ENCODE data around the gene ALG2.
A peak's percentile ranks its signal among the peaks of the same experiment; 100 is the strongest.
"Not testable (repeated sequence)": the region's sequence is repeated elsewhere in the genome, so short reads cannot be mapped to it uniquely, and the experiment has no call there.

The ALG2 gene

GRCh38 chr9:99197987-99198386, 23.8 kb downstream of the ALG2 start:
- no peak for DNase-seq (ENCODE audit: low read depth in 2 of 2)
- H3K4me3 ChIP-seq (replicated peaks in 1 of 2; ENCODE audit: low read depth in 2 of 2, low read length in 2 of 2) = no peak overlapping the region
- no peak for TF ChIP-seq CTCF (IDR thresholded peaks at IDR 0.05; ENCODE audit: low read depth, low read length)

GRCh38 chr9:99197124-99197630, 24.6 kb downstream of the ALG2 start:
- no peak for TF ChIP-seq CTCF (IDR thresholded peaks at IDR 0.05; ENCODE audit: low read depth, low read length)
- H3K4me3 ChIP-seq (replicated peaks in 1 of 2; ENCODE audit: low read depth in 2 of 2, low read length in 2 of 2) = no peak overlapping the region
- DNase-seq (ENCODE audit: low read depth in 2 of 2) = no peak

GRCh38 chr9:99196484-99196883, 25.3 kb downstream of the ALG2 start:
- H3K4me3 ChIP-seq (replicated peaks in 1 of 2; ENCODE audit: low read depth in 2 of 2, low read length in 2 of 2); DNase-seq (ENCODE audit: low read depth in 2 of 2): not testable (repeated sequence)

- TF ChIP-seq CTCF (IDR thresholded peaks at IDR 0.05; ENCODE audit: low read depth, low read length) = no peak
- DNase-seq (ENCODE audit: low read depth in 2 of 2) = no peak
- H3K4me3 ChIP-seq (replicated peaks in 1 of 2; ENCODE audit: low read depth in 2 of 2, low read length in 2 of 2) = no peak overlapping the region
Observed at GRCh38 chr9:99193466-99193821, 28.3 kb downstream of the ALG2 start.

- peak; percentile 14 to 37 for DNase-seq (ENCODE audit: low read depth in 2 of 2)
- no peak overlapping the region for H3K4me3 ChIP-seq (replicated peaks in 1 of 2; ENCODE audit: low read depth in 2 of 2, low read length in 2 of 2)
- peak; percentile 45 for TF ChIP-seq CTCF (IDR thresholded peaks at IDR 0.05; ENCODE audit: low read depth, low read length)
Observed at GRCh38 chr9:99192786-99193465, 28.8 kb downstream of the ALG2 start.

GRCh38 chr9:99190597-99191283, 31.0 kb downstream of the ALG2 start:
- DNase-seq (ENCODE audit: low read depth in 2 of 2) = no peak
- no peak for TF ChIP-seq CTCF (IDR thresholded peaks at IDR 0.05; ENCODE audit: low read depth, low read length)
- no peak overlapping the region for H3K4me3 ChIP-seq (replicated peaks in 1 of 2; ENCODE audit: low read depth in 2 of 2, low read length in 2 of 2)

- TF ChIP-seq CTCF (IDR thresholded peaks at IDR 0.05; ENCODE audit: low read depth, low read length) = no peak
- no peak for DNase-seq (ENCODE audit: low read depth in 2 of 2)
- no peak overlapping the region for H3K4me3 ChIP-seq (replicated peaks in 1 of 2; ENCODE audit: low read depth in 2 of 2, low read length in 2 of 2)
Observed at GRCh38 chr9:99189887-99190596, 31.7 kb downstream of the ALG2 start.
